NCI-H1930 (cell line): ENCODE results near the gene NTN5.
"Not testable (repeated sequence)": the region's sequence is repeated elsewhere in the genome, so short reads cannot be mapped to it uniquely, and the experiment has no call there.

Experiments used
- DNase-seq, 2 experiments: peaks; one replicate each; lab custom pipeline; 2025; lab: John Stamatoyannopoulos, UW

Gene NTN5

GRCh38 chr19:48644355-48644754, 28.5 kb downstream of the NTN5 start:
- no peak for DNase-seq

DNA sequence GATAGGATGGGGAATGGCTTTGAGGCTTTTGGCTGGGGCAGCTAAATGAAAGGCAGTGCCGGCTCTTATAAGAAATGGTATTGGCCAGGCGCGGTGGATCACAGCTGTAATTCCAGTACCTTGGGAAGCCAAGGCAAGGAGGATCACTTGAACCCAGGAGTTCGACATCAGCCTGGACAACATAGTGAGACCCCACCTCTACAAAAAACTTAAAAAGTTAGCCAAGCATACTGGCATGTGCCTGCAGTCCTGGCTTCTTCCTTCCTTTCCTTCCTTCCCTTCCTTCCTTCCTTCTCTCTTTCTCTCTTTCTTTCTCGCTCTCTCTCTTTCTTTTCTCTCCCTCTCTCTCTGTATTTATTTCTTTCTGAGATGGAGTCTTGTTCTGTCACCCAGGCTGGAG, 30.0 kb downstream of the NTN5 start:
- no peak for DNase-seq

GRCh38 chr19:48641850-48642249, 31.0 kb downstream of the NTN5 start:
- DNase-seq, result no peak

DNA sequence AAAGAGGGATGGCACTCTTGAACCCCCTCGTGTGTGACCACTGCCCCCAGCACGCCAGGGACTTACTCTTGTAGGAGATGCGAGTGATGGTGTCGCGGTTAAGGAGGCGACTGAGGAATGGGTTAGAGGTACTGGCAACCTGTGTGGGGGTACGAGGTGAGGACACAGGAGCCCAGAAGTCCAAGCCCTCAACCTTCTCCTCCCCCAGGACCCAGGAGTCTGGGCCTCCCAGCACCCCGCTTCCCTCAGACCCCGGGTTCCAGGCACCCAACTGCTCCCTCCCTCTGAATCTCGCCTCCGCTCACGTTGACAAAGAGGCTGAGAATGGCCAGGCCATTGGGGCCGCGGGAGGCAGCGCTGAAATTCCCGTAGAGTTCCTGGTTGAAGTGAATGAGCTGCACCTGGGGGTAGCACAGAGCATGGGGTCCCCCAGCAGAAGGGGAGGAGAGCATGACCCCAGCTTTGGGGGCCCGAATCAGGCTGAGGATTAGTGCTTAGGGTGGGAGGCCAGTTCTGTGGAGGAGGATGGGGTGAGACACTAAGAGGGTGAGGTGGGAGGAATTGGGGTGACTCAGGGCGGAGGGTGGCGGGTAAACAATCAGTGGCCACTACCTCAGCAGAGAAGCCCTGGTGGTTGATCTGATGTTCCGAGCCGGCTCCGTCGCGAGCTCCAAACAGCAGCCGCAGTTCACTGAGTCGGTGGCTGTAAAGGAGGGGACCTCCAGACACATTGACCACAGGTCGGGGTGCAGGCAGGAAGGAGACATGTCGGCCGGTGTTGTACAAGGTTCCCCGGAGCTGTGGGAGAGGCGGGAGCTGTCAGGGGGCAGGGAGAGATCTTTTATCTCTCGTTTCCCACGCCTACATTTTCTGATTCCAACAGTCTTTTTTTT, 33.1 kb downstream of the NTN5 start:
- DNase-seq, result no peak

- DNase-seq, result no peak
Observed at GRCh38 chr19:48638831-48639381, 33.9 kb downstream of the NTN5 start.

GRCh38 chr19:48637948-48638830, 34.6 kb downstream of the NTN5 start:
- peak; percentile 87 to 91 for DNase-seq

GRCh38 chr19:48637449-48637947, 35.3 kb downstream of the NTN5 start:
- peak; percentile 99 to 100 for DNase-seq

DNA sequence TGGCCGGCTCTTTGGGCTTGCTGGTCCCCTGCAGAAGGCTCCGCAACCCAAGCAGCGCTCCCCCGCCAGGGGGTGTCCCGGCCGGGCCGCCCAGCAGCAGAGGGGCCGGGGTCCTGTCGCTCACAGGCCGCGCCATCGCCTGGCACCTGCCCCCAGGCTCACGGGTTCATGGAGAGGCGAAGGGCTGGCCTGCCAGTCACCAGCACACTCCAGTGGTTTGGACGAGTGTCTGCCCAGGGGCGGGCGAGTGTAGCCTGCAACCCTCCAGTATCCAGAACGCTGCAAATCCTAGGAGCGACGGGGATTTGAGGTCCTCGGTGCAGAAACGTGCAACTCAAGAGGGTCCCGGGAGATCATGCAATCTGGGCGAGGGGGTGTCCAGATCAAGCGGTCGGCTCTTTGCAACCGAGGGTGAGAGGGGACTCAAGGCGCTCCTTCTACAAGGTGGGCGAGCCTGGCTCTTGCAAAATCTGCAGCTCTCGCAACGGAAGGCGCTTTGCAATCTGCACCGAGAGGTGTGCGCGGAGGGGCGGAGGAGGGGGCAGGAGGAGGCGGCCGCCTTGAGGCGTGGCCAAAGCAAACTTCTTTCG, 35.9 kb downstream of the NTN5 start, which contains the start of gene DBP:
DBP (minus strand) TSS at position 521 of the 590 bp plus-strand sequence; CDS start at position 136, 385 bp downstream.
- peak in 1 of 2 experiments; percentile 77 for DNase-seq

DNA sequence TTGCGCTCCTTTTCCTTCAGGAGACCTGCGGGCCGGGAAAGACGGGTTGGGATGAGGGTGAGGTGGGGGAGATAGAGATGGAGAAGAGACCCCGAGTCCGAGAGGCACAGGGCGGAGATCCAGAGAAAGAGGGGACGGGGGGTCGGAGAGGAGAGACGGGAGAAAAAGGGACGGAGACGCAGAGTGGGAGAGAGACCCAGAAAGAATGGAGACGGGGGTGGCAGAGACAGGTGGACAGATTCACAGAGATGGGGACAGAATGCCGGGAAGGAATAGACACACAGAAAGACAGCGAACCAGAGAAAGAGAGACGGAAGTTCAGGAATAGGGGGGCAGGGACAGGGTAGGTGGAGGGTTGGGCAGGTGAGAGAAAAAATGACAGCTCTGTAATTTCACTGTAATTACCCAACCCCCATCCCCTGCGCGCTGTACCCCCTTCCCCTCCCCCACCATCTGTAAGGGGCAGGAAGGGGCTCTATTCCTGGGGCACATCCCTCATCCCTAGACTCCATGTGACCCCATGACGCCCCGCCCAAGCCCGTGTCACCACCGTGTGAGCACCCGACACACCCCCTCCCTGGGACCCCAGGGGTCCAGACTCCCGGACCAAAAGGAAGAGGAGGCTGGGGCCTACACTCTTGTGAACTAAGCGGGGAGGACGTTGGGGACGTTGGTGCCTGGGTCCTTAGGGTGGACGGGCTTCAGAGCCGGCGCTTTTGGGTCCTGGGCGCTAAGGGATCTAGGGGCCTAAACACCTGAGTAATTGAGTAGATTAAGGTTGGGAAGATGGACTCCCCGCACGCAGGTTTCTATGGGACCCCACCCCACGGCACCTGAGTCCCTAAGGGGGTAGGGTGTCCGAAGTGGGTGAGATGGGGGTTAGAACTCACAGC, 36.6 kb downstream of the NTN5 start:
- no peak for DNase-seq

- DNase-seq, result peak; percentile 78 to 85
Observed at GRCh38 chr19:48635263-48635965, 37.4 kb downstream of the NTN5 start.

DNA sequence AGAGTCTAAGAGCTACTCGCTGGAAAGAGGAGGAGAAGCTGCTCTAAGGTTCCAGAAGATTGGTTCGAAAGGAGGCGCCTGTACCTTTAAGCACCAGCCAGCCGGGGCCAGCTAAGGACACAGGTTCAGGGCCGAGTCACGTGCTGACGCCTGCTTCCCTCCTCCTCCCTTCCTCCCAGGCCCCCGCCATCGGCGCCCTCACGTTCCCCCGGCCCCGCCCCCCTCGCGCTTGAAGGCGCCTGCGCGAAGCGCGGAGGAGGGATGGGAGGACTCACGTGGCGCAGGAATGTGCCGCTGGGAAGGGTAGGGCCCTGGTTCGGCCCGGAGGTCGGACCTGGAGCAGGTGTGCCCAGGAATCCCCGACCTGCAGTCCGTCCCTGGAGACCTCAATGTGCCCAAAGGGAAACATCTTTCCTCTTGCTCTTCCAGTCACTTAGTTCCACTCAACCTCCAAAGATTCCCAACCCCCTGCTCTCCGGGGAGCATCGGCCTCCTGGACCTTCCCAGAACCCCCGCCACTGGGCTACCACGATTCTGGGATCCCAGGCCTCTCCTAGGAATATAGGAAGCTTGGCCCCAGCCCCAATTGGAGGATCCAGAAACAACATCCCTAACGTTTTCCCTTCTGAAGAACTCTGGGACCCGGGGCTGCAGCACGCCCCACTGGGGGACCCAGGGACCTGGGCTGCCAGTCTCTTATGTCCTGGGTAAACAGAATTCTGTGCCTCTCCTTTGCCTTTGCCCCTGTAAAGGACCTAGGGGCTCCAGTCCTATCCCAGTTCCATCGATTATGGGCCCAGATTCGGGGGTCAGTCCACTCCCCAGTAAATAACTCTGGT, 38.2 kb downstream of the NTN5 start:
- DNase-seq, result peak; percentile 95 to 98

DNA sequence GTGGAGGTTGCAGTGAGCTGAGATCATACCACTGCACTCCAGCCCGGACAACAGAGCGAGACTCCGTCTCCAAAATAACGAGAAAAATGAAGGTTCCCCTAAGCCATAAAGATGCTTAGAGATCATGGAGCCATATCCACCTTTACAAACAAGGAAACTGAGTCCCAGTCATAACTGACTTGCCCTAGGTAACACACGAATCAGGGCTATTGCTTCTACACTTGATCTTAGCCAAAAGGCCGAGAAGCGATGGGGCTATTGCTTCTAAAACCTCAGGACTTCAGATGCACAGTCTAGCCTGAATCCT, 38.8 kb downstream of the NTN5 start:
- DNase-seq, result no peak

- DNase-seq, result no peak
Observed at GRCh38 chr19:48633148-48634035, 39.4 kb downstream of the NTN5 start.

DNA sequence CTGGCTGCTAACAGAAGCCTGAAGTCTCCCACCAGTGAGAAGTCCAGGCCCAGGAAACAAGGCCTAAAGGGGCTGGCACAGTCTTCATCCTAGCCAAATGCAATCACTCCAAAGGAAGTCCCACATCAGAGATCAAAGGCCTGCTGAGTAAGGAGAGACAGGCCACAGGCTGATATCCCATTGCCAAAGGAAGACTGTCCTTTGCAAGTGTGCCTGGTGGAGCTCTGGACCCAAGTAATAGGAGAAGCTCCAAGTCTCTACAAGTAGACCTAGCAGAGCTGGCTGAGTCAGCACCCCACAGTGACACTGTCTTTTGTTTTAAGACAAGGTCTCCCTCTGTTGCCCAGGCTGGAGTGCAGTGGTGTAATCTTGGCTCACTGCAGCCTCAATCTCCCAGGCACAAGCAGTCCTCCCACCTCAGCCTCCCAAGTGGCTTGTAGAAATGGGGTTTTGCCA, 40.1 kb downstream of the NTN5 start:
- DNase-seq, result no peak

DNA sequence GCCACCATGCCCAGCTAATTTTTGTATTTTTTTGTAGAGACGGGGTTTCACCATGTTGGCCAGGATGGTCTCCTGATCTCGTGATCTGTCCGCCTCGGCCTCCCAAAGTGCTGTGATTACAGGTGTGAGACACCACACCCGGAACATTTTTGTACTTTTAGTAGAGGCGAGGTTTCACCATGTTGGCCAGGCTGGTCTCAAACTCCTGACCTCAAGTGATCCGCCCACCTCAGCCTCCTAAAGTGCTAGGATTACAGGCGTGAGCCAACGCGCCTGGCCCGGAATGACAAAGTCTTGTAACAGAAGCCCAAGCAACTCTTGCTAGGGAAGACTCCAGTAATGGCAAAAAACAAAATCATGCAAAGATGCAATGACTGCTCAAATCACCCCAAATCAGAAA, 40.5 kb downstream of the NTN5 start:
- not testable (repeated sequence) for DNase-seq

DNA sequence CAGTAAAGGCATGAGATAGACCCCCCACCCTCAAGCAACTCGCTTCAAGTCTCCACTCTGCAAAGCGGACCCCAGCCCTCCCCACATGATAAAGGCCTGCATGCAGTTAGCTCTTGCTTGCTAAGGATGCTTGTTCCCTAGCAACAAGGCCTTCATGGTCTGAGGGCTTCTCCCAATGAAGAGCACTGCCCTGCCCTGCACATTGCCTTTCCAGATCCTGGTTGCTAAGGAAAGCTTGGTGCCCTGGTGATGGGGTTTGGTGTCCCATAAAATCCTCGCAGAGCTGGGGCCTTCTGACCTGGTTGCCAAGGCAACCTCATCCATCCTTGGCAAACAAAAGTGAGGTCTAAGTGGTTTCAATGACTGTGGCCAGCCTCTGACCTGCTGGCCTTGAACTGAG, 41.6 kb downstream of the NTN5 start:
- DNase-seq, result no peak

DNA sequence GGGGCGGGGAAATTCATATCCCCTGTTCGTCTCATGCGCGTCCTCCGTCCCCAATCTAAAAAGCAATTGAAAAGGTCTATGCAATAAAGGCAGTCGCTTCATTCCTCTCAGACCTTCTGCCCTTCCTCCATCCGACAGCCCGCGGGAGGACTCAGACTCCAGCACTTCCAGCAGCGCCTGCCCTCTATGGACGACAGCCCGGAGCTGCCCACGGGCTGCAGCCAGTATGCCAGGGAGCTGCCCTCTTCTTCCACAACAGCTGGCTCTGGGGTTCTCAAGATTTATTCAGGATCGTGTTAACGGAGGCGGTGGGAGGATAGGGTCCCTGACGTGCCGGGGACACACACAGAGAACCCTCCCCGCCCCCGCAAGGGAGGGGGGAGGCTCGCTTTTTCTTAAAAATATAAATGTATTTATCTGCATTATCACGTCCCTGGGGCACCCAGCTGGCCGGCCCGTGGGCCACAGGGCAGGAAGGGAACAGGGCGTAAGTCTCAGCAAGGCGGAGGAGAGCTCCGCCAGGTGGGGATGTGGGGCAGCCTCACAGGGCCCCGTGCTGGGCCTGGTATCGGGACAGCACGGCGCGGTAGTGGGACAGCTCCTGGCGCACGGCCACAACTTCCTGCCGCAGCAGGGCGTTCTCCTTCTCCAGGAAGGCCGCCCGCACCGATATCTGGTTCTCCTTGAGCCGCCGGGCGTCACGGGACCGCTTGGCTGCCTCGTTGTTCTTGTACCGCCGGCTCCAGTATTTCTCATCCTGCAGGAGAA, 42.3 kb downstream of the NTN5 start:
- DNase-seq, result no peak
